H1 (cell line): ENCODE measurements around the gene METTL14.

ENCODE experiments used
- EP300 ChIP-seq, 2 experiments: IDR thresholded peaks; 1 replicate in 1 of 2; 2 replicates in 1 of 2; pipeline ENCODE4 v1.6.1; 2011 to 2012; ENCODE audit warnings: low read depth in 2 of 2, low read length in 2 of 2, mild to moderate bottlenecking in 2 of 2, borderline replicate concordance in 1 of 2, inconsistent platforms in 1 of 2, moderate library complexity in 1 of 2
- POLR2A ChIP-seq, 2 experiments: IDR thresholded peaks; 1 replicate in 1 of 2; 2 replicates in 1 of 2; pipeline ENCODE4 v1.6.1; 2011; ENCODE audit warnings: low read depth in 2 of 2, low read length in 2 of 2, mild to moderate bottlenecking in 2 of 2; ENCODE audit errors: control extremely low read depth in 1 of 2
- POLR2AphosphoS5 ChIP-seq: IDR thresholded peaks from 2 replicates; pipeline ENCODE4 v1.6.1; 2011; ENCODE audit warnings: low read depth, low read length
- SP2 ChIP-seq: IDR thresholded peaks from 2 replicates; pipeline ENCODE4 v1.6.1; 2012; ENCODE audit warnings: mild to moderate bottlenecking, low read length, inconsistent platforms
- TF ChIP-seq, protein P1 (sequence below), 3 experiments: IDR thresholded peaks; 1 replicate in 2 of 3; 2 replicates in 1 of 3; pipeline versions ENCODE4 v1.5.1 to v1.6.1; 2011; ENCODE audit warnings: low read length in 3 of 3, mild to moderate bottlenecking in 3 of 3, inconsistent platforms in 2 of 3, low read depth in 1 of 3, moderate library complexity in 1 of 3; ENCODE audit not compliant: insufficient read depth in 1 of 3; ENCODE audit errors: control extremely low read depth in 1 of 3

DNA sequence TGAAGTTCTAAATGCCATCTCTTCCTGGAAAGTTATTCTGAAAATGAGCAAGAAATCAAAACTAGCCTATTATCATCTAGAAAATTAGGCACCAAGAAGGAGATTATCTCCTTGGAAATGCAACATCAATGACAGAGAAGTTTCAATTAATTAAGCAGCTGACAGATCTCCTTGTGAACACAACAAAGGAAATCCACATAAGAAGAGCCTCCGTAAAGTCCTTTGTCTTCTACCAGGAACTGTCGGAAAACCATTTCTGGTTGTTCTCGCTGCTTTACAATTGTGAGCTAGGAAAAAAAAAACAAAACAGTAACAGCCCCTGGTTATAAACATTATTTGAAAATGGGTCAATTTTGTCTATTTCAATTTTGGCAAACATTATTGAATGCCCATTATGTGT lies 38.2 kb downstream of the METTL14 start:
- TF ChIP-seq, protein P1, sequence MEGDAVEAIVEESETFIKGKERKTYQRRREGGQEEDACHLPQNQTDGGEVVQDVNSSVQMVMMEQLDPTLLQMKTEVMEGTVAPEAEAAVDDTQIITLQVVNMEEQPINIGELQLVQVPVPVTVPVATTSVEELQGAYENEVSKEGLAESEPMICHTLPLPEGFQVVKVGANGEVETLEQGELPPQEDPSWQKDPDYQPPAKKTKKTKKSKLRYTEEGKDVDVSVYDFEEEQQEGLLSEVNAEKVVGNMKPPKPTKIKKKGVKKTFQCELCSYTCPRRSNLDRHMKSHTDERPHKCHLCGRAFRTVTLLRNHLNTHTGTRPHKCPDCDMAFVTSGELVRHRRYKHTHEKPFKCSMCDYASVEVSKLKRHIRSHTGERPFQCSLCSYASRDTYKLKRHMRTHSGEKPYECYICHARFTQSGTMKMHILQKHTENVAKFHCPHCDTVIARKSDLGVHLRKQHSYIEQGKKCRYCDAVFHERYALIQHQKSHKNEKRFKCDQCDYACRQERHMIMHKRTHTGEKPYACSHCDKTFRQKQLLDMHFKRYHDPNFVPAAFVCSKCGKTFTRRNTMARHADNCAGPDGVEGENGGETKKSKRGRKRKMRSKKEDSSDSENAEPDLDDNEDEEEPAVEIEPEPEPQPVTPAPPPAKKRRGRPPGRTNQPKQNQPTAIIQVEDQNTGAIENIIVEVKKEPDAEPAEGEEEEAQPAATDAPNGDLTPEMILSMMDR (IDR thresholded peaks at IDR 0.05; ENCODE audit: control extremely low read depth in 1 of 3, insufficient read depth in 1 of 3, low read depth in 1 of 3, low read length in 3 of 3), result no peak
- TF ChIP-seq SP2 (no peak), POLR2A (IDR thresholded peaks at IDR 0.05; ENCODE audit: control extremely low read depth in 1 of 2, low read depth in 2 of 2, low read length in 2 of 2) (no peak), POLR2AphosphoS5 (no peak), EP300 (IDR thresholded peaks at IDR 0.05; ENCODE audit: borderline replicate concordance in 1 of 2, low read depth in 2 of 2, low read length in 2 of 2) (no peak)
